ENCODE measurements around the gene XDH.

XDH gene

DNA sequence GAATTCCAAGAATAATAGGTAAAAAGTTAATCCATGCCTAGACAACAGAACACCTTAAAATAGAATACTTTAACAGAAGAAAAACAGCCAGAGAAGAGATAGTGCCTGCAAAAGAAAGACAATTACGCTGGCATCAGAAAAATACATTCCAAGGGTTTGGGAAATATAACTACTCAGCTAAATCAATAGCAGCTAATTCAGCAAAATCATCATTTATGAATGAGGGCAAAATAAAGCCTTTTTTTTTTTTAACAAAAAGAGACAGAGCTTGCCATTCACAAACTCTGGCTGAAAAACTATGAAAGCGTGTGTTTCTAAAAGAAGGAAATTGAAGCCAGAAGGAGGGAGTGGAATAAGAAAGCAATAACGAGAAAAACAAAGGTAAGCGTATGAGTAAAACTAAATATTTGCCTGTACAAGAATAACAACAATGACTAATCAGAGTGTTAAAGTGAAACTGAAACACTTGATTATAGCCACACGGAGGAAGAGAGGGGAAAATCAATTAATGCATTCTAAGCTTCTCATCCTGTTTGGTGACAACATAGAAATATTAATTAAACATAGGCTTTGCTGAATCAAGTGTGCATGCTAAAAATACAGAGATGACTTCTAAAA lies 90.4 kb downstream of the XDH start:
- DNase-seq: no peak

DNA sequence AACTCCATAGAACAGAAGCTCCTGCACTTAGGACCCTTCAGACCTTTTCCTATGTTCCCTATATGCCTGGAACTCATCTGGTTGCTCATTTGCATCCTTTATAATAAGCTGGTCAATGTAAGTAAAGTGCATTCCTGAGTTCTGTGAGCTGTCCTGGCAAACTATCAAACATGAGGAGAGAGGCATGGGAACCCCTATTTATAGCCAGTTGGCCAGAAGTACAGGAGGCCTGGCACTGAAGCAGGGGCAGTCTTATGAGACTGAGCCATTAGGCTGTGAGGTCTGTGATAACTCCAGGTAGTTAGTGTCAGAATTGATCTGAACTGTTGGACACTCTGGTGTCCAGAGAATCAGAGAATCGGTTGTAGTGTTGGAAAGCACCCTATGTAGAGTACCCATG lies 92.2 kb downstream of the XDH start:
- no peak for DNase-seq

DNA sequence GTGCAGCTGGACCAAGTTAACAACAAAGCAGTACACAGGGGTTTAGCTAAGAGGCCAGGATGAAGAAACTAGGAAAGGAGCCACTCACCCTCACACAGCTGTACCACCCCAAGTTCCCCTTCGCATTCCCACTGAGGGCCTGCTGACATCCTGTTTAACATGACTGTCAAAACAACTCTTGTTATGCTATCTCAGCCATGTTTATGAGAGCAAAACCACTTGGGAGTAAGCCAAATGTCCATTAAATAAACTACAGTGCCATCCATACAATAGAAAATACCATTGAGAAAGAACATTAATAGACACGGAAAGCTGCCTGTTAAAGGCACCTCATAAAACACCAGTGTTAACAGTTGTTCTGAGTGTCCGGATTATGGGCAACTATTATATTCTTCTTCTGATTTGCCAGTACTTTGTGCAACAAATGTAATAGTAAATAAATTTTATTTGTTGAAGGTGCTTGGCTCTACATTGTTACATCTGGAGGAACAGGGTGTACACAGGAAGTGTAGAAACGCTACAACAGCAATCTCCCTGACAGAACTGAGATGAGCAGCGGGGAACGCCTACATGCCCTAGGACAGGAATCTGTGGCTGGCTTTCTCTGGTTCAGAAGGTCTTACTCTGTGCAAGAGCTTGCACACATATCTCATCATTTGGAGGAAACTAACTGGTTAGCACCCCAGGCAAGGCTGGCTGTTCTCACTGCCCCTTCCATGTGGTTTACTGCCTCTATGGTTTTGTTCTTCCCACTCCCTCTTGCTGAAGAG lies 95.0 kb downstream of the XDH start:
- no peak for DNase-seq

DNA sequence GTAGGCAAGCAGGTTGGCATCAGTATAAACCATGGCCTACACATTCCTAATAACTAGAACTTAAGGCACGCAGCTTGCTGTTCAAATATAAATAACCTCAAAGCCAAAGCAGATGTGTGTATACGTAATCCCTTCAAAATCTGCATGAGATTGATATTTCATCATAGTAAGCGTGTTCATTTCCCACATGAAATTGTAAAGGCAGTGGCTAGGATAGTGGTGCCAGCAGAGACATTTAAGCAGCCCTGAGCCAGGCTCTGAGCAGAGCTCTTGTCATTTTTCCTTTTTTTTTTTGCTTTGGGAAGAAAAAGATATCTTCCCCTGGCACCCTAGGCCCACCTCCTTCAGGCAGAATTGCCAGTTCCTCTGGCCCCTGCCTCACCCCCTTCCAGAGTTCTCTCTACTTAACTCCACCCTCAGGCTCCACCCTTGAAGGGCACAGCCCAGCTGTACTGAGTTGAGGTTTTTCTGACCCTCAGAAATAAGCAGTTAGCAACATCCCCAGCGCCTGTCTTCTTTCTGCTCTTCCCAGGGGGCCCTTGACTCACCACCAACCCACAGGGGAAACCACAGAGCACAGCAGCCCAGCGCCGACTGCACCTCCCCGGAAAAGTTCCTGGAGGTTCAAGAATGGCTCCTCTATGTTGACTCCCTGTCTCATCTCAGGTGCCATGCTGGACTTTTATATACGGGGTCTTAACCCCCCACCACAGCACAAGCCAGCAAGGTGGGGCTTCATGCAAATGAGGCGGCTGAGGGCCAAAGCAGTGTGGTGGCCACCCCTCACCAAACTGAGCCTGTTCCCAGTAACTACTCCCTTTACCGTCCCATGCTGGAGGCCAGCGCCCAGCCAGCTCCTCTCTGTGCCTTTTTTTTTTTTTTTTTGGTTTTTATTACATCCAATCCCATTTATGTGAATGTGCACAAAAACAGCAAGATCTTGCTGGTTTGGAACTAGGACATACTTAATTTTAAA lies 95.9 kb downstream of the XDH start:
- DNase-seq: no peak

DNA sequence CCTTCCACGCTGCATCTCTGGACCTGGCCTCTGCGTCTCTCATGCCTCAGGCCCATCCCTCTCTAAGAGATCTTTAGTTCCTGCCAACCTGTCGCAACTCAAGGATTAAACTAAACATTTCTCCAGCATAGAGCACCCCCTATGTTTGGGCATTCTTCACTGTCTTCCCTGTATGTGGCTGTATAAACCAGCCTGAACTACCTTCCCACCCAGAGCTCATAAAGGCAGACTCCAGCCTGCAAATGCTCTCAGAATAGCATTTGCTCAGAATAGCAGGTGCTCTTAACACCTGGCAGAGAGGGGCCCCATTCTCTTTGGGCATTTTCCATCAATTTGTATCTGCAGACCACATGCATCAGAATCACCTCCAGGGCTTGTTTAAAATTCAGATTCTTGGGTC lies 97.1 kb downstream of the XDH start:
- no peak for DNase-seq

DNA sequence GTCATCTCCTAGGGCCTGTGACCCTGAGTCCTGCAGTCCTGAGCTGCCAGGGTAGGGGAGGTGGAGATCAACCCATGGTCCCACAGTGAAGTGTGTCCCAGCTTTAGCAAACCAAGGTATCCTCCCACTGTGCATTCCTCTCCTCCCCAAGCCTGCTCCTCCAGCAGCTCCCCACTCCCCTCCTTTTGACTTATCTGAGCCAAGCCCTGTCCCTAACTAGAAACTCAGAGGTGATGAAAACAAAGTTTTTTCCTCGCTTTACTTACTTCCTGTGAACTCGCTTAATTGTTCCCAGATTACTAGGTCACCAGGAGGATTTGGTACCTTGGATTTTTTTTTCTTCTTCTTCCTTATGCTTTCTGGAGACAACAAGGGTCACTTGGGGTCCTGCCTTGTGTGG lies 99.8 kb downstream of the XDH start:
- no peak for DNase-seq

DNA sequence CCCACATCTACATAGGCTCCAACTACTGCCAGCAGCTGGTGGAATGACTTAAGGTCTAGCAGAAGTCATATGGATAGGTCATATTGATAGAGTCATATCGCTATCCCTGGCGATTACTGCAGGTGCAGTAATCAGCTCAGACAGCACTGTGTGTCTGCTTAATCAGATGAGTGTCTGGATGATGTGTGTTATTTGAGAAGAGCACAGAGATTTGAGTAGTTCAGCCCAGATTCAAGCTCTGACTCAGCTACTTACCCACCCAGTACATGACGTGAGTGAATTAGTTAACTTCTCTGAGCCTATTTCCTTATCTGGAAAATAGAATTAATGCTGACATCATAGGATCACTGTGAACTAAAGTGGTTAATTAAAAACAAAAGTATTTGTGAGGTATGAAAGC lies 101.6 kb downstream of the XDH start:
- no peak for DNase-seq

DNA sequence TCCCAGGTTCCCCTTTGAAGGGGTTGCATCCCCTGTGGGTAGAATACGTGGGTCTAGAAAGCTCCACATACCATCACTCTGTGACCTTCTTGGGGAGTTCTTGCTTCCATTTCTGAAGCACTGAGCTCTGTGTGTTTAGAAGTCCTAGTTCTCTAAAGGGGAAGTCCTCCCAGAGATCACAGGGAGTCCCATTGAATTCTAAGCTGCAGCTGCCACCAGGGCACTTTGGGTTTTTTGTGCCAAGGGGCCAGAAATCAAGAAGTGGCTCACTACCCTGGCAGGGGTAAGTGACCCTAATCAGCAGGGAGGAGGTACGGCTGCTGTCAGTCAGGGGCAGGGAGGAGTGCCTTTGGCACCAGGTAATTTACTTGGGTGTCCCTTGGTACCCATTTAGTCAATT lies 109.7 kb downstream of the XDH start:
- no peak for DNase-seq

DNA sequence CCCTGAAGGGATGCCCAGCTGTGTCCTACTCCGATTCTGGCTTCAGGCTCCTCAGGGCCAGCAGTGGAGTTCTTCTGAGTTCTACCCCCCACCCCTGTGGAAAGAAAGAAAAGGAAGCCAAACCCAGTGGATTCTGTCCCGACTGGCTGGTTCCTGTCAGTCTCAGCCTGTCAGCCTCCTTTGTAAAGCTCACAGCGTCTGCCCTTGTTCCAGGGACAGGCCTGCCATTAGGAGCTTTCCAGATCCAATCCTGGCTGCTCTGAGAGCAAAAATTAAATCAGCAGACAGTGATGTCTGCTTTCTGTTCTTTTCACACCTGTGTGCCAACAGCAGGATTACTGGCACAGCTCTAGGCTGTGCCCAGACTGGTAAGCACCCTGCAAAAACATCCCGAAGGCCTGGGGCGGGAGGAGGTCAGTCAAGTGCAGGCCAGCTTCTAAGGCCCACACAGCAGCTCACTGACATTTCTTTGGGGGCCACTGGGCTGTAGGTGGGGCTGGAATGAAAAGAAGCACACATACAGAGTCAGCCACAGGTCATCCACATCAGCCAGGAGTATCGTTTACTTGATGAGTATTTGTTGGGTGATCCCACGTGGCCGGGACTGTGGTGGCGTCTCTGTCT lies 111.5 kb downstream of the XDH start:
- DNase-seq: no peak

DNA sequence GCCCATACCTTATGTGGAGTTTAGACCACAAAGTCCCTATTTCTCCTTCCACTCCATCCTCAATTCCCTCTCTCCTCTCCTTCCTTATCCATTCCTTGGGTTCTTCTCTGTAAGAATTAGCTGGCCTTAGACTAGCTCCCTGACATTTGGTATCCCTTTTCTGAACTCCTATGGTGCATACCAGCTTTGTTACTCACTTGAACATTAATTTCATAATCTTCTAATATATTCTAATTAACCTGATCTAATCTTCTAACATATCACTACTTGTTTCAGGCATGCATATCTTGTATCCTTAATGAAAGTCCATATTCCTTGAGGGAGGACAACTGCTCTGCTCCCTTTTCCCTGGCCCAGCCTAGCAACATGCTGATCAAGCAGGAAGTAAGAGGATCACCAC lies 114.2 kb downstream of the XDH start:
- DNase-seq: no peak

DNA sequence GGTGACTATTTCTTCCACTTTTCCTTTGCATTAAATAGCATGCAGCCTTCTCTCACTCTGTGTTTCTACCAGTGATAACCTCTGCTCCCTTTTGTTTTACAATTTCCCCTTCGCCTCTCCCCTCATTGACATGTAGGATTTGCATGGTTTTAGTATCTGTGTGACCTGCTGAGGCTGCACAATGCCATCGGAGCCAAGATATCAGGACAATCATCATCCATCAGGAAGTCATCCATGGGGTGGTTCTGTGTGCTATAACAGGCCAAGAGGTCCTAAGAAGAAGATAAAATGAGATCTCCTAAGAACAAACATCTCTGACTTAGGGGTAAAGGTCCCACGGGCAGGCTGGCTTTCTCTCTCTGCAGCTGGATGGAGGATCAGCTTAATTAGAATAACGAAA lies 115.0 kb downstream of the XDH start:
- no peak for DNase-seq

DNA sequence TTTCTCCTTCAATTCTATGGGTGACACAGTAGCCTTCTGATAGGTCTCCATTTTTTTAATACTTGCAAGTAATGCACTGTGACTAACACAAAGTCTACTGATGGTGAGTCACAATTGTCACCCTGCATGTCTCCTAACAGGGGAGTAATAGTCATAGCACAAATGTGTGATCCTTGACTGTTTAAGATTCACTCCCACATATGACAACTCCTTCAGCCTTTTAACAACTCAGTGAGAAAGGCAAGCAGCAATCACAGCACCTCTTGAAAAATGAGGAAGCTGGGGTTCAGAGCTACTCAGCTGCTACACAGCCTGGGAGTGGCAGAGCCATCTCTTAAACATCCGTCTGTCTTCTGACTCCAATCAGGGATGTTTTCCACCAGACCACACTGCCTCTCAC lies 116.8 kb downstream of the XDH start:
- no peak for DNase-seq

DNA sequence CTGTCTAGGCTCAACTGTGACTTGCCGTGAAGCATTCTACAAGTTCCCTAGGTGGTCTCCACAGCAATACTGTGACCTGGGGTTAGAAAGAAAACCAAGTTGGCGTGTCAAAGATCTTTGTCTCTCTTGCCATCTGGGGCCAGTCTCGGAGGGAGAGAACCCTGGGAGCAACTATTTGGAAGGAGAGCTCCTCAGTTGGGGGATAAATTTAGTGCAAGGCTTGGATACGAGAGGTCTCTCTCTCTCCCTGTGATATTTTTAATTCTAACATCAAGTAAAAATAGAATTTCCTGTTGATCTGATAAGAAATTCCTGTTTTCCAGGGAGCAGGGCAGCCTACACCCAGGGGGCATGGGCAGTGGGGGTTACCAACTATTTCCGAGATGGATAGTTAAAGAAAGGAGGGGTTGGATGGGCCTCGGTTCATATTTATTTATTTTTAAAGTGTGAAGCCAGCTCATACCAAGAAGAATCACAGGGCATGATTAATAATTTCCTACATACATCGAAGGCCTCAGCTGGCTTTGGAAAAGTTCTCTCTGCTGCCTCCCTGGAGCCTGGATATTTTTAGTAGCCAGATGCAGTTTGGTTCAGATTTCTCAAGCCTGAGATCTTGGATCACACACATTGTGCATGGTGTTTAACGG lies 117.8 kb downstream of the XDH start:
- no peak for DNase-seq

DNA sequence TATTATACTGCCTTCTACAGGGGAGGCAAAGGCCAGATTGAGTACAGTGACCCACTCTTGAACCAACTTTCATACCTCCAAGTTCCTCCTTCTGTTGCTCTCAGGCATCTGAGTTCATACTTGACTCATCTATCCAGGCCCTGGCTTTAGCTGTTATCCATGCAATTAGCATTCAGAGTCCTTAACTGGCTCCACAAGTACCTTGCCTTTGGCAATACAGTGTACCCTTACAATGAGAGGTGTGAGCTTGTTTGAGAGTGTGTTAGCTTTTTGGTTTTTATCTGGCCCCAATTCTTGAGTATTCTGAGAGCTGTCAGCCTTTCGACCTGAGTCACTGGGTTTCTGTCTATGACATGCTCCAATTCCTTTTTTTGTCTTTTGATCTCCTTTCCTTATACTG lies 120.3 kb downstream of the XDH start:
- no peak for DNase-seq

DNA sequence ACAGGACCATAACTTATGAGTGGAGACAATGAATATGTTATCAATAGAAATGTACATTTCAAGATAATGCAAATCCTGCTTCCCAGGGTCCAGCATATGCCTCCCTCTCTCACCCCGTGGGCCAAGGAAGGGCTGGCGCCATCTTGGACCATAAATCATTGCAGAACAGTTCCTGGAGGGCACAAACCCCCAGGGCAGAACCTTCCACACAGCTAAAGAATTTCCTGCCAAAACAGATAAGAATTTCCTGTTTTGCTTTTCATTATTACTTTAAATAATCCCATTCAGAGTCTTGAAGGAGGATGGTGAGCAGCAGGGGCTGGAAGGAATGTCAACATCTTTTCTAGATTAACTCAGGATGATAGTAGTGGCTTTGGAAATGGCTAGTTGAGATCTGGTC lies 126.9 kb downstream of the XDH start:
- no peak for DNase-seq

DNA sequence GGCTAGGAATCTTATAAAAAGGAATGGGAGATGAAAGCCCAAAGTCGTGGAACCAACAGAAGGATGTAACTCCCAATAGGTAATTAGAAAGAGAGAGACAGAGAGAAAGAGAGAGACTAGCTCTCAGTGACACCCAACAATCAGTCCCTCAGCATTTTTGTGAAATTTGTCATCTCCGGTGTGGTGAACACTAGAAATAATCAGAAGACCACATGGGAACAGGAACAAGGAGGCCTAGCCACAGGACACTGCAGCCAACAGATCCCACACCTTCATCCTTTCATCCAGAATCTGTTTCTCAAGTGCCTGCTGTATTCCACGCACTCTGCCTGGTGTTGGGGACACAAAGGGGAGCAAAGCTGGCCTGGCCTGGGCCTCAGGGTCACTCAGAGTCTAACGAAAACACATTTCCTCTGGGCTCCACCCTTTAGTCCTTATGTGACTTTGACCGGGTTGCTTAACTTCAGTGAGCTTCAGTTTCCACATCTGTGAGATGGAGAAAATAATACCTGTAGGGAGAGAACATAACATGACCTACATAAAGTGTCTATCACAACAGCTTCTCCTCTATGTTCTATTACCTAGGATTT lies 127.5 kb downstream of the XDH start:
- DNase-seq: no peak

DNA sequence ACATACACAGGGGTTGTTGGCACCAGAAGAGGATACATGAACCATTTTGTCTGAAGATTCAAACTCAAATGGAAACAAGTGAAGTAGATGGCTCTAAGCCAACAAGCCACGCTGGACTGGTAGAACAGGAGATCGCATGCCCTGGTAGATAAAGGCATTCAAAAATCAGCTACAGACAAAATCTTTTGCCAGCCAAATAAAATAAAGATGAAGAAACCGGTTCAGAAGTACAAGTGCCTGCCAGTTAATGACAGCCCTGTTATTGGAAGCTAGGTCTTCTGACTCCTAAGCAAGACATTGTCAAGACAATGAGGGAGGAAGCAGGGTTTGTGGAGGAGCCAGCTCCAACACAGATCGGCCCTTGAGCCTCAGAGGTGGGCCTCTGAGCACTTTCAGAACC lies 128.3 kb downstream of the XDH start:
- no peak for DNase-seq

Measured in NCI-H1694 (cell line).